MCF 10A (cell line): ENCODE measurements around the gene PNPLA2. TPM values are rescaled to one million over a fixed set of nuclear protein-coding genes. Genes with fewer than 3 reads are reported as not detected.
A peak's percentile ranks its signal among the peaks of the same experiment; 100 is the strongest.

ENCODE experiments used
- BruUV-seq: library from RNA; stranded (reverse); fragments of 400-500 nt; replicated peaks from 2 replicates; lab custom pipeline; 2021; lab: Mats Ljungman, UMichigan
- CTCF ChIA-PET: fragments of 300-600 bp; sonication (Branson Sonifier 250); formaldehyde crosslinking; extraction: SDS; loops from one replicate; lab custom pipeline; 2021; ENCODE audit warnings: antibody characterized with exemption, inconsistent platforms; lab: Yijun Ruan, JAX
- POLR2A ChIA-PET: fragments of 300-600, 350-650 bp; sonication (Branson Sonifier 250); formaldehyde crosslinking; extraction: SDS; loops from one replicate; lab custom pipeline; 2020; ENCODE audit warnings: antibody characterized with exemption, inconsistent platforms; lab: Yijun Ruan, JAX
- DNase-seq: peaks from one replicate; pipeline ENCODE4 v3.0.0-alpha.2; 2018; ENCODE audit not compliant: unreplicated experiment
- H3K27ac Mint-ChIP-seq: one replicate; pipeline ENCODE4 v1.8.0; 2022; ENCODE audit warnings: mild to moderate bottlenecking, low read depth, mixed read lengths; ENCODE audit not compliant: unreplicated experiment
- H3K27me3 Mint-ChIP-seq: one replicate; pipeline ENCODE4 v1.8.0; 2022; ENCODE audit warnings: mixed read lengths; ENCODE audit not compliant: insufficient read depth, unreplicated experiment
- H3K36me3 Mint-ChIP-seq: one replicate; pipeline ENCODE4 v1.8.0; 2022; ENCODE audit warnings: mild to moderate bottlenecking, moderate library complexity, mixed read lengths; ENCODE audit not compliant: insufficient read depth, unreplicated experiment
- H3K4me1 Mint-ChIP-seq: one replicate; pipeline ENCODE4 v1.8.0; 2022; ENCODE audit warnings: mixed read lengths; ENCODE audit not compliant: insufficient read depth, unreplicated experiment
- H3K4me3 Mint-ChIP-seq: one replicate; pipeline ENCODE4 v1.8.0; 2022; ENCODE audit warnings: mild to moderate bottlenecking, moderate library complexity, mixed read lengths; ENCODE audit not compliant: unreplicated experiment
- H3K9me3 Mint-ChIP-seq: one replicate; pipeline ENCODE4 v1.8.0; 2022; ENCODE audit warnings: mixed read lengths; ENCODE audit not compliant: unreplicated experiment
- CTCF ChIP-seq: fragments of 200-600 bp; IDR thresholded peaks from one replicate; pipeline ENCODE4 v1.8.0; 2022; ENCODE audit warnings: antibody characterized with exemption, mild to moderate bottlenecking; ENCODE audit not compliant: unreplicated experiment
- intact Hi-C: fragments of 100-400 bp; cut with micrococcal nuclease; formaldehyde crosslinking; loops from 2 replicates; pipeline ENCODE4 v1.14.1; 2022
- total RNA-seq: library from RNA; stranded (reverse); gene quantifications from 2 replicates; pipeline ENCODE4 v1.2.3, GENCODE V29; 2022

Gene PNPLA2
- total RNA-seq, 1 experiment from 2014 or later, result 112 TPM

- no peak for TF ChIP-seq CTCF
- no TSS peak for BruUV-seq
- H3K27ac Mint-ChIP-seq, result no peak overlapping the region
- ChIA-PET CTCF (interaction anchor here (0.6 to 1.3 kb wide), 4 partner anchors 13 to 63 kb away, joined by 3 to 5 read pairs (median 3); no protein-coding TSS in a partner anchor), POLR2A (interaction anchor here (7.2 to 11.4 kb wide), 2 partner anchors 19 to 30 kb away, joined by 66 to 274 read pairs; partner anchors contain the start of genes PNPLA2 and RPLP2)
- DNase-seq, result no peak
- H3K4me1 Mint-ChIP-seq, result peaks cover 24% of the 10 kb centered on the region
- no peaks in the 10 kb centered on the region for H3K9me3 Mint-ChIP-seq
- peaks cover 90% of the 10 kb centered on the region for H3K36me3 Mint-ChIP-seq
- intact Hi-C loops, result no loop called here
- no peak overlapping the region for H3K4me3 Mint-ChIP-seq
- no peaks in the 10 kb centered on the region for H3K27me3 Mint-ChIP-seq
Observed at GRCh38 chr11:837990-838307, 19.2 kb downstream of the PNPLA2 start.

GRCh38 chr11:838441-839279 lies 19.9 kb downstream of the PNPLA2 start:
- peak; percentile 40 for TF ChIP-seq CTCF
- Mint-ChIP-seq H3K9me3 (no peaks in the 10 kb centered on the region), H3K36me3 (peaks cover 90% of the 10 kb centered on the region), H3K27me3 (no peaks in the 10 kb centered on the region), H3K27ac (peak overlapping the region; percentile 63), H3K4me3 (peak overlapping the region; percentile 41), H3K4me1 (peaks cover 24% of the 10 kb centered on the region)
- BruUV-seq, result TSS peak; percentile 17
- CTCF ChIA-PET, result interaction anchor here (0.7 to 1.3 kb wide), 4 partner anchors 21 to 1284 kb away, joined by 3 to 5 read pairs (median 3); no protein-coding TSS in a partner anchor
- DNase-seq, result no peak
- intact Hi-C loops, result no loop called here
- POLR2A ChIA-PET, result interaction anchor here (0.6 to 11.4 kb wide), 5 partner anchors 20 to 102 kb away, joined by 3 to 274 read pairs (median 5); partner anchors contain the start of genes PNPLA2 and RPLP2

- peak overlapping the region; percentile 63 for H3K27ac Mint-ChIP-seq
- POLR2A ChIA-PET, result interaction anchor here (0.6 to 11.4 kb wide), 6 partner anchors 14 to 103 kb away, joined by 3 to 274 read pairs (median 5); partner anchors contain the start of genes PNPLA2 and RPLP2
- BruUV-seq, result no TSS peak
- H3K4me3 Mint-ChIP-seq, result peak overlapping the region; percentile 41
- H3K36me3 Mint-ChIP-seq, result peaks cover 84% of the 10 kb centered on the region
- no peak for DNase-seq
- no peaks in the 10 kb centered on the region for H3K27me3 Mint-ChIP-seq
- TF ChIP-seq CTCF, result no peak
- H3K4me1 Mint-ChIP-seq, result peaks cover 18% of the 10 kb centered on the region
- H3K9me3 Mint-ChIP-seq, result no peaks in the 10 kb centered on the region
- intact Hi-C loops, result no loop called here
- CTCF ChIA-PET, result interaction anchor here (0.7 to 1.3 kb wide), 2 partner anchors 64 to 134 kb away, joined by 3 to 4 read pairs; no protein-coding TSS in a partner anchor
Observed at GRCh38 chr11:839280-839623, 20.5 kb downstream of the PNPLA2 start.
